Breast epithelium (tissue), 3 donors: ENCODE data around the gene PRDX1.

Experiments used
- POLR2A ChIP-seq: fragments of 450-650 bp; IDR thresholded peaks from one replicate; pipeline ENCODE4 v1.6.1; 2016; ENCODE audit warnings: antibody characterized with exemption, mild to moderate bottlenecking, moderate library complexity
- TF ChIP-seq, protein P1 (sequence below), 3 donors: fragments of 450-650 bp; IDR thresholded peaks; one replicate each; pipeline ENCODE4 v1.5.1; 2016 to 2017; ENCODE audit warnings: antibody characterized with exemption in 3 of 3, mild to moderate bottlenecking in 3 of 3, moderate library complexity in 3 of 3

DNA sequence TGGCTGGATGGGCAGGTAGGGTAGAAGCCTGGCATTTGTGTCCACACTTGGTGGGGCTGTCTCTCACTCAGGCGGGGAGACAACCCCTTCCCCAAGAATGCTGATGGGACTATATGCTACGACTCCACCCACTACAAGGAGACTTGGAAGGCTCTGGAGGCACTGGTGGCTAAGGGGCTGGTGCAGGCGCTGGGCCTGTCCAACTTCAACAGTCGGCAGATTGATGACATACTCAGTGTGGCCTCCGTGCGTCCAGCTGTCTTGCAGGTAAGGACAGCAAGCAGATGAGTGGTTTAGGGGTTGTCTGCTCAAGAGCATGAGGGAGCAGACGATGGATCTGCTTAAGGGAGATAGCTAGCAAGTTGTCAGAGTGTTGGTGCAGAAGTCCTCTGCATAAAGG is 46.2 kb upstream of the PRDX1 start:
- TF ChIP-seq, protein P1, sequence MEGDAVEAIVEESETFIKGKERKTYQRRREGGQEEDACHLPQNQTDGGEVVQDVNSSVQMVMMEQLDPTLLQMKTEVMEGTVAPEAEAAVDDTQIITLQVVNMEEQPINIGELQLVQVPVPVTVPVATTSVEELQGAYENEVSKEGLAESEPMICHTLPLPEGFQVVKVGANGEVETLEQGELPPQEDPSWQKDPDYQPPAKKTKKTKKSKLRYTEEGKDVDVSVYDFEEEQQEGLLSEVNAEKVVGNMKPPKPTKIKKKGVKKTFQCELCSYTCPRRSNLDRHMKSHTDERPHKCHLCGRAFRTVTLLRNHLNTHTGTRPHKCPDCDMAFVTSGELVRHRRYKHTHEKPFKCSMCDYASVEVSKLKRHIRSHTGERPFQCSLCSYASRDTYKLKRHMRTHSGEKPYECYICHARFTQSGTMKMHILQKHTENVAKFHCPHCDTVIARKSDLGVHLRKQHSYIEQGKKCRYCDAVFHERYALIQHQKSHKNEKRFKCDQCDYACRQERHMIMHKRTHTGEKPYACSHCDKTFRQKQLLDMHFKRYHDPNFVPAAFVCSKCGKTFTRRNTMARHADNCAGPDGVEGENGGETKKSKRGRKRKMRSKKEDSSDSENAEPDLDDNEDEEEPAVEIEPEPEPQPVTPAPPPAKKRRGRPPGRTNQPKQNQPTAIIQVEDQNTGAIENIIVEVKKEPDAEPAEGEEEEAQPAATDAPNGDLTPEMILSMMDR (IDR thresholded peaks at IDR 0.05), result no peak
- TF ChIP-seq POLR2A, result no peak
